H1 (cell line): ENCODE data around the gene LTC4S. TPM values are rescaled to one million over a fixed set of nuclear protein-coding genes. Genes with fewer than 3 reads are reported as not detected.

Experiments
- CTCF ChIA-PET: fragments of 300-600 bp; sonication (Branson Sonifier 250); formaldehyde crosslinking; loops from one replicate; lab custom pipeline; 2021; ENCODE audit not compliant: partially characterized antibody; lab: Charles Lee
- POLR2A ChIA-PET: fragments of 300-600 bp; sonication (Branson Sonifier 250); formaldehyde crosslinking; loops from one replicate; lab custom pipeline; 2021; ENCODE audit warnings: inconsistent platforms; ENCODE audit not compliant: partially characterized antibody; lab: Charles Lee
- DNase-seq, 2 experiments: peaks; one replicate each; pipeline versions ENCODE4 v3.0.0 to v3.0.0-alpha.2; 2010 to 2022; ENCODE audit warnings: low spot score in 2 of 2, low read depth in 1 of 2, mixed read lengths in 1 of 2
- FAIRE-seq: peaks from 2 replicates; lab custom pipeline; 2011; peaks lifted over from hg19 to GRCh38; lab: Jason Lieb, UNC
- H2AFZ ChIP-seq: 2 replicates; pipeline ENCODE4 v1.8.1; 2012; ENCODE audit warnings: low read length, inconsistent platforms
- H2AK5ac ChIP-seq: 2 replicates; pipeline ENCODE4 v1.6.1; 2013; ENCODE audit warnings: low read depth, low read length
- H2BK120ac ChIP-seq: replicated peaks from 2 replicates; pipeline ENCODE3; 2013; ENCODE audit warnings: low read depth, low read length, inconsistent platforms
- H2BK12ac ChIP-seq: 2 replicates; pipeline ENCODE4 v1.6.1; 2013; ENCODE audit warnings: low read depth, low read length
- H2BK15ac ChIP-seq: 2 replicates; pipeline ENCODE4 v1.6.1; 2013; ENCODE audit warnings: low read length
- H2BK20ac ChIP-seq: 2 replicates; pipeline ENCODE4 v1.6.1; 2013; ENCODE audit warnings: low read length
- H2BK5ac ChIP-seq: 2 replicates; pipeline ENCODE4 v1.6.1; 2013; ENCODE audit warnings: low read depth, low read length
- H3K14ac ChIP-seq: 2 replicates; pipeline ENCODE4 v1.6.1; 2013; ENCODE audit warnings: inconsistent platforms; ENCODE audit not compliant: insufficient read length
- H3K18ac ChIP-seq: 2 replicates; pipeline ENCODE4 v1.6.1; 2013; ENCODE audit warnings: low read length; ENCODE audit errors: extremely low read depth
- H3K23ac ChIP-seq: 2 replicates; pipeline ENCODE4 v1.6.1; 2013; ENCODE audit warnings: inconsistent platforms; ENCODE audit not compliant: insufficient read length
- H3K23me2 ChIP-seq: 2 replicates; pipeline ENCODE4 v1.6.1; 2013; ENCODE audit warnings: low read depth, low read length
- H3K27ac ChIP-seq: 2 replicates; pipeline ENCODE4 v1.6.1; 2011; ENCODE audit warnings: low read depth, low read length, inconsistent platforms
- H3K27me3 ChIP-seq, 4 experiments: replicated peaks in 1 of 4; 1 replicate in 1 of 4; 2 replicates in 3 of 4; pipeline versions ENCODE4 v1.6.1 to v1.8.1; 2011 to 2013; ENCODE audit warnings: low read length in 3 of 4, mild to moderate bottlenecking in 3 of 4, inconsistent platforms in 2 of 4, mixed read lengths in 2 of 4, moderate library complexity in 1 of 4; ENCODE audit not compliant: control insufficient read depth in 3 of 4, insufficient read depth in 3 of 4; ENCODE audit errors: extremely low read depth in 1 of 4
- H3K36me3 ChIP-seq, 4 experiments: 2 replicates each; pipeline versions ENCODE4 v1.6.1 to v1.8.1; 2011 to 2013; ENCODE audit warnings: mild to moderate bottlenecking in 4 of 4, low read length in 3 of 4, moderate library complexity in 2 of 4, control low read depth in 1 of 4, inconsistent platforms in 1 of 4; ENCODE audit not compliant: insufficient read depth in 4 of 4, control insufficient read depth in 2 of 4
- H3K4ac ChIP-seq: replicated peaks from 2 replicates; pipeline ENCODE3; 2013; ENCODE audit warnings: low read length, low read depth, mixed read lengths, inconsistent platforms; ENCODE audit not compliant: insufficient read length
- H3K4me1 ChIP-seq, 4 experiments: replicated peaks in 1 of 4; 1 replicate in 1 of 4; 2 replicates in 3 of 4; pipeline versions ENCODE4 v1.6.1 to v1.8.1; 2011 to 2013; ENCODE audit warnings: low read length in 3 of 4, inconsistent platforms in 2 of 4, mixed read lengths in 1 of 4; ENCODE audit not compliant: insufficient read depth in 4 of 4, control insufficient read depth in 3 of 4
- H3K4me2 ChIP-seq, 2 experiments: 2 replicates each; pipeline versions ENCODE4 v1.6.1 to v1.8.1; 2011 to 2013; ENCODE audit warnings: low read depth in 2 of 2, low read length in 2 of 2, control low read depth in 1 of 2, inconsistent platforms in 1 of 2, mild to moderate bottlenecking in 1 of 2; ENCODE audit not compliant: insufficient read depth in 1 of 2
- H3K4me3 ChIP-seq, 4 experiments: fragments of 200-600, 300-600 bp in 1 of 4; sonication (generic), shearing (Covaris generic), sonication (Bioruptor Twin) in 1 of 4; 2 replicates each; pipeline versions ENCODE4 v1.5.1 to v1.8.1; 2011 to 2016; ENCODE audit warnings: low read length in 4 of 4, low read depth in 3 of 4, control low read depth in 2 of 4, inconsistent platforms in 2 of 4, mild to moderate bottlenecking in 2 of 4, mixed read lengths in 1 of 4, moderate library complexity in 1 of 4; ENCODE audit not compliant: insufficient read depth in 2 of 4; ENCODE audit errors: extremely low read depth in 1 of 4
- H3K56ac ChIP-seq: replicated peaks from 2 replicates; pipeline ENCODE3; 2013; ENCODE audit warnings: low read depth, mild to moderate bottlenecking, mixed read lengths, low read length, inconsistent platforms; ENCODE audit not compliant: insufficient read length
- H3K79me1 ChIP-seq: 2 replicates; pipeline ENCODE4 v1.6.1; 2013; ENCODE audit warnings: low read depth, low read length, control low read depth
- H3K79me2 ChIP-seq, 2 experiments: 2 replicates each; pipeline versions ENCODE4 v1.6.1 to v1.8.1; 2012 to 2013; ENCODE audit warnings: low read length in 2 of 2, mild to moderate bottlenecking in 2 of 2, inconsistent platforms in 1 of 2; ENCODE audit not compliant: insufficient read depth in 2 of 2, control insufficient read depth in 1 of 2
- H3K9ac ChIP-seq, 4 experiments: replicated peaks in 1 of 4; 1 replicate in 1 of 4; 2 replicates in 3 of 4; pipeline versions ENCODE4 v1.6.1 to v1.8.1; 2011 to 2013; ENCODE audit warnings: low read depth in 3 of 4, low read length in 3 of 4, control low read depth in 2 of 4, mild to moderate bottlenecking in 2 of 4, moderate library complexity in 2 of 4, inconsistent platforms in 1 of 4; ENCODE audit errors: extremely low read depth in 1 of 4
- H3K9me3 ChIP-seq, 2 experiments: 2 replicates each; pipeline versions ENCODE4 v1.6.1 to v1.8.1; 2012 to 2013; ENCODE audit warnings: mild to moderate bottlenecking in 2 of 2, moderate library complexity in 2 of 2, control low read depth in 1 of 2, inconsistent platforms in 1 of 2, low read depth in 1 of 2, low read length in 1 of 2, mixed read lengths in 1 of 2; ENCODE audit not compliant: insufficient read depth in 2 of 2
- H4K20me1 ChIP-seq, 2 experiments: replicated peaks in 1 of 2; 2 replicates each; pipeline versions ENCODE3 to v1.8.1; 2011 to 2013; ENCODE audit warnings: inconsistent platforms in 2 of 2, low read length in 2 of 2, mild to moderate bottlenecking in 1 of 2; ENCODE audit not compliant: insufficient read depth in 2 of 2, control insufficient read depth in 1 of 2
- H4K5ac ChIP-seq: 2 replicates; pipeline ENCODE4 v1.6.1; 2013; ENCODE audit warnings: low read length, low read depth, mixed read lengths, inconsistent platforms; ENCODE audit not compliant: insufficient read length
- H4K8ac ChIP-seq: 2 replicates; pipeline ENCODE4 v1.8.0; 2013; ENCODE audit warnings: mild to moderate bottlenecking, moderate library complexity, low read length, inconsistent platforms; ENCODE audit not compliant: insufficient read depth; ENCODE audit errors: extremely low read depth
- H4K91ac ChIP-seq: replicated peaks from 2 replicates; pipeline ENCODE3; 2013; ENCODE audit warnings: low read length, mixed read lengths, inconsistent platforms; ENCODE audit not compliant: insufficient read length
- ATF3 ChIP-seq: IDR thresholded peaks from 2 replicates; pipeline ENCODE4 v1.6.1; 2011; ENCODE audit warnings: low read depth, mild to moderate bottlenecking, low read length; ENCODE audit not compliant: insufficient read depth
- KDM4A ChIP-seq: IDR thresholded peaks from one replicate; pipeline ENCODE4 v1.7.1; 2012; ENCODE audit warnings: low read depth, mild to moderate bottlenecking, moderate library complexity, low read length, inconsistent platforms; ENCODE audit not compliant: severe bottlenecking
- MAX ChIP-seq: IDR thresholded peaks from 2 replicates; pipeline ENCODE4 v1.6.1; 2012; ENCODE audit warnings: inconsistent platforms
- NRF1 ChIP-seq: IDR thresholded peaks from 2 replicates; pipeline ENCODE4 v1.6.1; 2011; ENCODE audit warnings: mild to moderate bottlenecking, low read depth, low read length, improper control_type of control experiment
- POLR2A ChIP-seq, 2 experiments: IDR thresholded peaks; 1 replicate in 1 of 2; 2 replicates in 1 of 2; pipeline ENCODE4 v1.6.1; 2011; ENCODE audit warnings: low read depth in 2 of 2, low read length in 2 of 2, mild to moderate bottlenecking in 2 of 2; ENCODE audit errors: control extremely low read depth in 1 of 2
- USF2 ChIP-seq: IDR thresholded peaks from 2 replicates; pipeline ENCODE4 v1.6.1; 2011; ENCODE audit warnings: low read length, improper control_type of control experiment
- WGBS, 2 experiments: shearing (Covaris generic) in 1 of 2; methylation state at CpG; one replicate each; pipeline versions ENCODE4 v1.1.6 to v1.1.7; 2013 to 2015; ENCODE audit warnings: low lambda C conversion rate in 2 of 2, mixed read lengths in 2 of 2, inconsistent platforms in 1 of 2, low coverage in 1 of 2, missing lambda C conversion rate in 1 of 2; ENCODE audit not compliant: insufficient replicate concordance in 2 of 2, insufficient coverage in 1 of 2, insufficient read length in 1 of 2; ENCODE audit errors: extremely low coverage in 1 of 2, missing lambda C conversion rate in 1 of 2; 5-methylcytosine and 5-hydroxymethylcytosine counted together
- polyA plus RNA-seq, 7 experiments: library from polyadenylated mRNA; depleted of rRNA in 3 of 7; stranded (reverse) in 5 of 7; unstranded in 2 of 7; fragments of >200 nt in 5 of 7; fragments of 200-250 nt in 2 of 7; gene quantifications; 1 replicate in 5 of 7; 2 replicates in 1 of 7; 4 replicates in 1 of 7; pipeline versions ENCODE4 v1.2.1 to v1.2.3, GENCODE V29; 2011 to 2013; ENCODE audit warnings: missing spikeins in 2 of 7, mixed read lengths in 2 of 7
- total RNA-seq: library from RNA; stranded (reverse); fragmentation: NEBNext Ultra II Directional; extraction: Animal tissue kit (Norgen Biotek cat#: 25700); gene quantifications from 2 replicates; pipeline ENCODE4 v1.2.1, GENCODE V29; 2021

The LTC4S gene
- total and polyA plus RNA-seq, 2 of the 8 experiments (the other 6 are each of a cell fraction or from before 2014, with no cell fraction given) = 2.2 to 3.7 TPM

GRCh38 chr5:179828756-179829421 is 35.1 kb downstream of the LTC4S start:
- peak in 1 of 2 experiments; percentile 53; a peak in 2 of 3 replicates for TF ChIP-seq POLR2A (IDR thresholded peaks at IDR 0.05; ENCODE audit: control extremely low read depth in 1 of 2, low read depth in 2 of 2, low read length in 2 of 2)
- TF ChIP-seq KDM4A = no peak
- 0 out of 2 replicates have a peak, but pooled peaks have one; percentile 5 for TF ChIP-seq USF2
- no peak for TF ChIP-seq ATF3
- peak; percentile 11; the same call in 1 of the 2 replicates for TF ChIP-seq MAX
- no peak for TF ChIP-seq NRF1
- H3K9ac ChIP-seq = no peak overlapping the region
- H3K27ac ChIP-seq = no peak overlapping the region
- H4K8ac ChIP-seq = no peak overlapping the region
- H2BK20ac ChIP-seq = 0 out of 2 replicates have a peak overlapping the region, but pooled peaks have one; percentile 86
- H2AFZ ChIP-seq = no peak overlapping the region
- DNase-seq (no peak), FAIRE-seq (no peak)
- WGBS, 2 experiments = 72% methylated on average over 3 of the region's 3 CpGs; no CpG with 5 or more reads in 1 of the 2 experiments
- no peak overlapping the region for H3K4me3 ChIP-seq
- H3K79me1 ChIP-seq = no peaks in the 10 kb centered on the region; the same call in 1 of the 2 replicates
- peaks cover 0 to 3% (median 1%) of the 10 kb centered on the region in 4 experiments; a peak in 4 of 7 replicates for H3K4me1 ChIP-seq
- H3K4ac ChIP-seq = no peak overlapping the region
- H2BK120ac ChIP-seq = no peak overlapping the region
- no peaks in the 10 kb centered on the region for H3K27me3 ChIP-seq
- no peaks in the 10 kb centered on the region for H3K23me2 ChIP-seq
- no peak overlapping the region for H2BK15ac ChIP-seq
- no peaks in the 10 kb centered on the region for H3K9me3 ChIP-seq
- H3K14ac ChIP-seq = no peak overlapping the region
- 0 out of 4 replicates have a peak overlapping the region, but pooled peaks of 1 of the 2 experiments have one; percentile 25 for H3K4me2 ChIP-seq
- peak overlapping the region; percentile 39; the same call in 1 of the 2 replicates for H2BK12ac ChIP-seq
- peaks cover 29 to 83% (median 64%) of the 10 kb centered on the region in 4 experiments for H3K36me3 ChIP-seq
- H3K56ac ChIP-seq = no peak overlapping the region
- H2BK5ac ChIP-seq = 0 out of 2 replicates have a peak overlapping the region, but pooled peaks have one; percentile 44
- H4K5ac ChIP-seq = no peak overlapping the region
- H3K79me2 ChIP-seq = peaks cover 0 to 3% of the 10 kb centered on the region in 2 experiments; a peak in 1 of 4 replicates
- H4K91ac ChIP-seq = no peak overlapping the region
- no peak overlapping the region for H3K23ac ChIP-seq
- peaks cover 0 to 13% of the 10 kb centered on the region in 2 experiments for H4K20me1 ChIP-seq
- H3K18ac ChIP-seq = no peak overlapping the region; the same call in 1 of the 2 replicates
- ChIA-PET CTCF (interaction anchor here (1.2 to 2.7 kb wide), 2 partner anchors 27 to 68 kb away, joined by 3 to 11 read pairs; no protein-coding TSS in a partner anchor), POLR2A (interaction anchor here (0.8 to 5.7 kb wide), 5 partner anchors 8 to 35 kb away, joined by 3 to 47 read pairs (median 4); partner anchors contain the start of gene SQSTM1)
- H2AK5ac ChIP-seq = no peak overlapping the region
